Measurements from ENCODE around the gene ZNF311. TPM values are rescaled to one million over a fixed set of nuclear protein-coding genes. Genes with fewer than 3 reads are reported as not detected.
A peak's percentile ranks its signal among the peaks of the same experiment; 100 is the strongest.

ZNF311 gene
- total RNA-seq, 1 donor from 2014 or later = 1.7 TPM

GRCh38 chr6:29014729-29015608 lies 9.9 kb upstream of the ZNF311 start:
- peaks cover 6% of the 10 kb centered on the region for H3K4me1 Mint-ChIP-seq (ENCODE audit: unreplicated experiment)
- H3K9me3 Mint-ChIP-seq (ENCODE audit: unreplicated experiment) = no peaks in the 10 kb centered on the region
- DNase-seq (ENCODE audit: extremely low spot score, unreplicated experiment) = no peak
- TF ChIP-seq CTCF (IDR thresholded peaks at IDR 0.05) = no peak
- peaks cover 32% of the 10 kb centered on the region for H3K27me3 Mint-ChIP-seq (ENCODE audit: unreplicated experiment)
- H3K27ac Mint-ChIP-seq (ENCODE audit: unreplicated experiment) = no peak overlapping the region
- no peak overlapping the region for H3K4me3 Mint-ChIP-seq (ENCODE audit: unreplicated experiment)
- H3K36me3 Mint-ChIP-seq (ENCODE audit: unreplicated experiment) = no peaks in the 10 kb centered on the region

GRCh38 chr6:29011276-29011734 lies 6.2 kb upstream of the ZNF311 start:
- peak overlapping the region; percentile 92 for H3K27ac Mint-ChIP-seq (ENCODE audit: unreplicated experiment)
- H3K9me3 Mint-ChIP-seq (ENCODE audit: unreplicated experiment) = no peaks in the 10 kb centered on the region
- H3K27me3 Mint-ChIP-seq (ENCODE audit: unreplicated experiment) = peaks cover 32% of the 10 kb centered on the region
- TF ChIP-seq CTCF (IDR thresholded peaks at IDR 0.05) = no peak
- H3K4me3 Mint-ChIP-seq (ENCODE audit: unreplicated experiment) = peak overlapping the region; percentile 88
- no peak for DNase-seq (ENCODE audit: extremely low spot score, unreplicated experiment)
- peaks cover 5% of the 10 kb centered on the region for H3K4me1 Mint-ChIP-seq (ENCODE audit: unreplicated experiment)
- H3K36me3 Mint-ChIP-seq (ENCODE audit: unreplicated experiment) = no peaks in the 10 kb centered on the region

- Mint-ChIP-seq H3K36me3 (ENCODE audit: unreplicated experiment) (no peaks in the 10 kb centered on the region), H3K27ac (ENCODE audit: unreplicated experiment) (no peak overlapping the region), H3K9me3 (ENCODE audit: unreplicated experiment) (no peaks in the 10 kb centered on the region), H3K4me1 (ENCODE audit: unreplicated experiment) (peaks cover 11% of the 10 kb centered on the region), H3K4me3 (ENCODE audit: unreplicated experiment) (no peak overlapping the region), H3K27me3 (ENCODE audit: unreplicated experiment) (peaks cover 34% of the 10 kb centered on the region)
- no peak for TF ChIP-seq CTCF (IDR thresholded peaks at IDR 0.05)
- DNase-seq (ENCODE audit: extremely low spot score, unreplicated experiment) = no peak
These were observed 4.2 kb upstream of the ZNF311 start for GRCh38 chr6:29009358-29009757.

- peaks cover 11% of the 10 kb centered on the region for H3K4me1 Mint-ChIP-seq (ENCODE audit: unreplicated experiment)
- TF ChIP-seq CTCF (IDR thresholded peaks at IDR 0.05) = no peak
- H3K27ac Mint-ChIP-seq (ENCODE audit: unreplicated experiment) = no peak overlapping the region
- H3K4me3 Mint-ChIP-seq (ENCODE audit: unreplicated experiment) = no peak overlapping the region
- no peaks in the 10 kb centered on the region for H3K36me3 Mint-ChIP-seq (ENCODE audit: unreplicated experiment)
- H3K9me3 Mint-ChIP-seq (ENCODE audit: unreplicated experiment) = no peaks in the 10 kb centered on the region
- no peak for DNase-seq (ENCODE audit: extremely low spot score, unreplicated experiment)
- H3K27me3 Mint-ChIP-seq (ENCODE audit: unreplicated experiment) = peaks cover 34% of the 10 kb centered on the region
These were observed 3.0 kb upstream of the ZNF311 start for GRCh38 chr6:29008089-29008488.

GRCh38 chr6:28996844-28997510 lies 8.1 kb downstream of the ZNF311 start:
- Mint-ChIP-seq H3K36me3 (ENCODE audit: unreplicated experiment) (no peaks in the 10 kb centered on the region), H3K4me3 (ENCODE audit: unreplicated experiment) (no peak overlapping the region), H3K9me3 (ENCODE audit: unreplicated experiment) (no peaks in the 10 kb centered on the region), H3K4me1 (ENCODE audit: unreplicated experiment) (no peaks in the 10 kb centered on the region), H3K27me3 (ENCODE audit: unreplicated experiment) (peaks cover 9% of the 10 kb centered on the region), H3K27ac (ENCODE audit: unreplicated experiment) (no peak overlapping the region)
- TF ChIP-seq CTCF (IDR thresholded peaks at IDR 0.05) = no peak
- no peak for DNase-seq (ENCODE audit: extremely low spot score, unreplicated experiment)
